Astrocyte of the cerebellum (primary cell): ENCODE results near the gene SDHB.

Source experiments
- DNase-seq: peaks from one replicate; pipeline ENCODE4 v3.0.0-alpha.2; 2011; ENCODE audit warnings: low read depth
- H3K4me3 ChIP-seq: 2 replicates; pipeline ENCODE4 v1.5.1; 2011; ENCODE audit warnings: mild to moderate bottlenecking, low read depth, low read length, moderate library complexity
- in situ Hi-C: cut with HindIII; loops from 2 replicates; pipeline ENCODE4 v1.10.0; 2017; ENCODE audit warnings: low sequenced_read_pairs
- TF ChIP-seq, protein P1 (sequence below): IDR thresholded peaks from 2 replicates; pipeline ENCODE4 v1.5.1; 2012; ENCODE audit warnings: low read length, low read depth, moderate library complexity, mild to moderate bottlenecking; ENCODE audit errors: missing control alignments

SDHB gene

DNA sequence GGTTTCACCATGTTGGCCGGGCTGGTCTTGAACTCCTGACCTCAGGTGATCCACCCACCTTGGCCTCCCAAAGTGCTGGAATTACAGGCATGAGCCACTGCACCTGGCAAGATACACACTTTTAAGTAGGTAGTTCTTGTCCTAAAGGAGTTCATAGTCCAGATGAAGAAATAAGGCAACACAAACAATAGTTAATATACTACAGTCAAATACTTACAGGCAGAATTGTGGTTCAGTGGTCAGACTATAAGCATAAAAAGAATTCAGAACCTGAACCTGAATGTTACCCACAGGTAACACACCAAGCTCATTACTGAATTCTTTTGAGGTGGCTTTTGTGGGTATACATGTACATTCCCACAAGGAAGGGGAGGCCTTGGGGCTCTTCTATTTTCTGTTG, 1.8 kb downstream of the SDHB start:
- DNase-seq, result no peak
- in situ Hi-C loops, result no loop called here
- TF ChIP-seq, protein P1, sequence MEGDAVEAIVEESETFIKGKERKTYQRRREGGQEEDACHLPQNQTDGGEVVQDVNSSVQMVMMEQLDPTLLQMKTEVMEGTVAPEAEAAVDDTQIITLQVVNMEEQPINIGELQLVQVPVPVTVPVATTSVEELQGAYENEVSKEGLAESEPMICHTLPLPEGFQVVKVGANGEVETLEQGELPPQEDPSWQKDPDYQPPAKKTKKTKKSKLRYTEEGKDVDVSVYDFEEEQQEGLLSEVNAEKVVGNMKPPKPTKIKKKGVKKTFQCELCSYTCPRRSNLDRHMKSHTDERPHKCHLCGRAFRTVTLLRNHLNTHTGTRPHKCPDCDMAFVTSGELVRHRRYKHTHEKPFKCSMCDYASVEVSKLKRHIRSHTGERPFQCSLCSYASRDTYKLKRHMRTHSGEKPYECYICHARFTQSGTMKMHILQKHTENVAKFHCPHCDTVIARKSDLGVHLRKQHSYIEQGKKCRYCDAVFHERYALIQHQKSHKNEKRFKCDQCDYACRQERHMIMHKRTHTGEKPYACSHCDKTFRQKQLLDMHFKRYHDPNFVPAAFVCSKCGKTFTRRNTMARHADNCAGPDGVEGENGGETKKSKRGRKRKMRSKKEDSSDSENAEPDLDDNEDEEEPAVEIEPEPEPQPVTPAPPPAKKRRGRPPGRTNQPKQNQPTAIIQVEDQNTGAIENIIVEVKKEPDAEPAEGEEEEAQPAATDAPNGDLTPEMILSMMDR, result no peak
- no peak overlapping the region for H3K4me3 ChIP-seq

DNA sequence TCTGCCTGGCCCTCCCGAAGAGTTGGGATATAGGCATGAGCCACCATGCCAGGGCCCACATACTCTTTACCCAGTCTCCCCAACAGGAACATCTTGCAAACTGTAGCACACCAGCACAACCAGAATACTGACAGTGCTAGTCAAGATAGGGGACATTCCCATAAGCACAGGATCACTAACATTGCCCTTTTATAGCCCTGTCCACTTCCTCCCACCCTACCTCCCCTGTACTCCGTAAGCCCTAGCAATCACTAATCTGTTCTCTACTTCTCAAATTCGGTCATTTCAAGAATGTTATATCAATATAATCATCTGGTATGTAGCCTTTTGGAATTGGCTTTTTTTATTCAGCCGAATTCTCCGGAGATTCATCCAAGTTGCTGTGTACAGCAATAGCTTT, 5.9 kb downstream of the SDHB start:
- TF ChIP-seq, protein P1, result no peak
- H3K4me3 ChIP-seq, result no peak overlapping the region
- in situ Hi-C loops, result no loop called here
- no peak for DNase-seq

DNA sequence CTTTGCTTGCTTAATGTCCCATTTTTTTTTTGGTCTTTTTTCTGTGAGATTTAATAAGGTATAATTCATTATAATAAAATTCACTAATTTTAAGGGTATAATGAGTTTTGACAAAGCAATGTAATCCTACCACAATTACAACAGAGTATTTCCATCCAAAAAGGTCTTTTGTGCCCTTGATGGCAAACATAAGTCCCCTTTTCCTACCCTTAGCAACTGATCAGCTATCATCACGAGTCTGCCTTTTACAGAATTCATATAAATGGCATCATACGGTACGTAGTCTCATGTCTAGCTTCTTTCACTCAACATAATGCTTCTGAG, 7.5 kb downstream of the SDHB start:
- TF ChIP-seq, protein P1, result no peak
- H3K4me3 ChIP-seq, result no peak overlapping the region
- in situ Hi-C loops, result no loop called here
- DNase-seq, result no peak

DNA sequence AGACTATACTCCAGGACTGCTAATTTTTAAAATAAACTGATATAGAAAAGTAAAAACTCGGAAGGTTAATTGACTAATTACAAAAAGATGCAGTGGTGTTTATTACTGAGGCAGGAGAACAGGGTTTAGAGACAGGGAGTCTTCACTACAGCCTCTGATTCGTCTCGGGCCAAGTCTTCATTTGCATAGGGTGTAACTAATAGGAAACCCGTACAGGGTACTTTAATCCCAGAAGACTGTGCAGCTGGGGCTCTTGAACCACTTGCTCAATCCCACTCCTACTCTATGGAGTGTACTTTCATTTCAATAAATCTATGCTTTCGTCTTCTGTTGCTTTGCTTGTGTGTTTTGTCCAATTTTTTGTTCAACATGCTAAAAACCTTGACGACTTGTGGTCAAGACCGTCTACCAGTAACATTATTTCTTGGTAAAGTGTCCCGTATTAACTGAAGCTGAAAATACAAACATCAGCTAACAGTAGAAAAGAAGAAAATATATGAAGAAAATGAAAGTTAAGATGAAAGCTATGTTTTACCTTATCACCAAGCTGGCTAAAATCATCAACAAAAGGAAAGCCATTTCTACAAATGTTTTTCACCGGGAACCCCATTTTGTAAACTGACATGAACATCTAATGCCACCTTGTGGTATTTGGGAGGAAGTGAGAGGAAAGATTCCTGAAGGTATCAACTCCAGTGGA, 8.0 kb downstream of the SDHB start:
- H3K4me3 ChIP-seq, result peak overlapping the region; percentile 19

DNA sequence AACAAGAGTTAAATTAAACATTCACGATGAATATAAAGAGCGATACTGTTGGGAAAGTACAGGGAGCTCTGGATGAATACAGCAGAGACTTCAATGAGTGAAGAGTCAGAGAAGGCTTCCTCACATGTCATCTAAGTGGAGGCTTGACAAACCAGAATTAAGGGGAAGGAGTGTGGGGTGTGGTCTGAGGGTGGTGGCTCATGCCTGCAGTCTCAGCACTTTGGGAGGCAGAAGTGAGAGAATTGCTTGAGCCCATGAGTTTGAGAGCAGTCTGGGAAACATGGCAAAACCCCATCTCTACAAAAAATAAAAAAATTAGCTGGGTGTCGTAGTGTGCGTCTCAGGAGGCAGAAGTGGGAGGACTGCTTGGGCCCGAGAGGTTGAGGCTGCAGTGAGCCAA, 8.7 kb downstream of the SDHB start:
- in situ Hi-C loops, result no loop called here
- no peak for DNase-seq
- TF ChIP-seq, protein P1, result no peak
- no peak overlapping the region for H3K4me3 ChIP-seq

More for the DNA sequence above, 8.0 kb downstream of the SDHB start:
- peak; percentile 57 for DNase-seq
- TF ChIP-seq, protein P1, result peak; percentile 72
- in situ Hi-C loops, result no loop called here

DNA sequence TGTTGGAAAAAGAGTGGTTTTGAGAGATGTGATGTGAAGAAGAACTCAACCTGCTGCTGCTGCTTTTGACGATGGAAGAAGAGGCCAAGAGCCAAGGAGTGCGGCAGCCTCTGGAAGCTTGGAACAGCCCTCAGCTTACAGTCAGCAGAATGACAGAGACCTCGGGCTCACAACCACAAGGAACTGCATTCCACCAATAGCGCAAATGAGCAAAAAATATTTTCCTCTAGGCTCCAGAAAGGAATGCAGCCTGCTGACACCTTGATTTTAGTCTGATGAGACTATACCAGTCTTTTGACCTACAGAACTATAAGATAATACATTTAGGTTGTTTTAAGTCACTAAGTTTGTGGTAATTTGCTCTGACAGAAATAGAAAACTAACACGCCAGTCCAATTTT, 10.2 kb downstream of the SDHB start:
- DNase-seq, result no peak
- in situ Hi-C loops, result loop anchor here (5.0 kb wide), 1 partner anchor 71 kb away; no protein-coding TSS in a partner anchor
- TF ChIP-seq, protein P1, result no peak
- no peak overlapping the region for H3K4me3 ChIP-seq
